Measurements from ENCODE around the gene DAB1.

DAB1 gene

GRCh38 chr1:57279909-57280666, 143.8 kb downstream of the DAB1 start:
- no peak for DNase-seq (ENCODE audit: low read depth in 1 of 2, low spot score in 1 of 2)
- TF ChIP-seq GABPA (IDR thresholded peaks at IDR 0.05; ENCODE audit: low read depth) (no peak), REST (IDR thresholded peaks at IDR 0.05; ENCODE audit: insufficient replicate concordance, low read depth) (no peak), SPI1 (IDR thresholded peaks at IDR 0.05; ENCODE audit: borderline replicate concordance, low read depth) (no peak), CTCF (IDR thresholded peaks at IDR 0.05; ENCODE audit: insufficient read depth, low read length) (no peak)

GRCh38 chr1:57278558-57278957, 145.3 kb downstream of the DAB1 start:
- Histone ChIP-seq H3K27me3 (ENCODE audit: insufficient read depth, poor library complexity, severe bottlenecking) (no peaks in the 10 kb centered on the region), H3K4me3 (replicated peaks; ENCODE audit: insufficient read depth, low read length) (no peak overlapping the region), H3K27ac (replicated peaks) (no peak overlapping the region)
- DNase-seq (ENCODE audit: low read depth in 1 of 2, low spot score in 1 of 2), result no peak
- TF ChIP-seq GABPA (IDR thresholded peaks at IDR 0.05; ENCODE audit: low read depth) (no peak), REST (IDR thresholded peaks at IDR 0.05; ENCODE audit: insufficient replicate concordance, low read depth) (no peak), CTCF (IDR thresholded peaks at IDR 0.05; ENCODE audit: insufficient read depth, low read length) (no peak)

More at GRCh38 chr1:57279909-57280666, 143.8 kb downstream of the DAB1 start:
- no peaks in the 10 kb centered on the region for H3K27me3 ChIP-seq (ENCODE audit: insufficient read depth, poor library complexity, severe bottlenecking)
- H3K27ac ChIP-seq (replicated peaks), result no peak overlapping the region
- no peak overlapping the region for H3K4me3 ChIP-seq (replicated peaks; ENCODE audit: insufficient read depth, low read length)

- Histone ChIP-seq H3K4me3 (replicated peaks; ENCODE audit: insufficient read depth, low read length) (no peak overlapping the region), H3K27ac (replicated peaks) (no peak overlapping the region), H3K27me3 (ENCODE audit: insufficient read depth, poor library complexity, severe bottlenecking) (no peaks in the 10 kb centered on the region)
- no peak for DNase-seq (ENCODE audit: low read depth in 1 of 2, low spot score in 1 of 2)
- TF ChIP-seq REST (IDR thresholded peaks at IDR 0.05; ENCODE audit: insufficient replicate concordance, low read depth), result no peak
- no peak for TF ChIP-seq CTCF (IDR thresholded peaks at IDR 0.05; ENCODE audit: insufficient read depth, low read length)
- TF ChIP-seq SPI1 (IDR thresholded peaks at IDR 0.05; ENCODE audit: borderline replicate concordance, low read depth), result no peak
- no peak for TF ChIP-seq GABPA (IDR thresholded peaks at IDR 0.05; ENCODE audit: low read depth)
- TF ChIP-seq POLR2AphosphoS5 (IDR thresholded peaks at IDR 0.05; ENCODE audit: low read depth), result no peak
Measured at GRCh38 chr1:57277681-57278080, 146.2 kb downstream of the DAB1 start.

Measured in HL-60 (cell line).